ENCODE data around the gene LBHD1.

Gene LBHD1

GRCh38 chr11:62613291-62613778 is 58.7 kb downstream of the LBHD1 start:
- peaks cover under 1 to 54% (median 32%) of the 10 kb centered on the region in 4 experiments for H3K36me3 ChIP-seq (ENCODE audit: control insufficient read depth in 4 of 4, insufficient read depth in 4 of 4, low read length in 3 of 4)
- POLR2A ChIA-PET, result interaction anchor here (3.4 kb wide), 1 partner anchor 11 kb away, joined by 10 read pairs; the partner anchor contains the start of gene MTA2
- WGBS (ENCODE audit: insufficient coverage), result 84% methylated on average over 10 of the region's 15 CpGs

More at GRCh38 chr11:62613291-62613778, 58.7 kb downstream of the LBHD1 start:
- peaks cover 0 to 40% (median 28%) of the 10 kb centered on the region in 4 experiments for H3K4me1 ChIP-seq (ENCODE audit: control extremely low read depth in 1 of 4, control insufficient read depth in 4 of 4, insufficient read depth in 4 of 4, low read length in 3 of 4)
- peak overlapping the region in 2 of 7 experiments; percentile 7 to 75 for H3K4me3 ChIP-seq (ENCODE audit: control insufficient read depth in 1 of 7, extremely low read depth in 1 of 7, insufficient read depth in 4 of 7, low read depth in 2 of 7, low read length in 6 of 7)
- no peak overlapping the region for H3K27ac ChIP-seq (ENCODE audit: insufficient read depth in 1 of 2, low read depth in 1 of 2, low read length in 2 of 2, poor library complexity in 1 of 2, severe bottlenecking in 2 of 2)
- no peaks in the 10 kb centered on the region for H3K27me3 ChIP-seq (replicated peaks in 2 of 5; ENCODE audit: control insufficient read depth in 4 of 5, insufficient read depth in 5 of 5, low read length in 4 of 5)
- DNase-seq, result no peak
- CTCF ChIA-PET, result interaction anchor here (0.5 to 3.9 kb wide), 8 partner anchors 11 to 62 kb away, joined by 3 to 15 read pairs (median 3); no protein-coding TSS in a partner anchor
- H3K9me3 ChIP-seq (ENCODE audit: control extremely low read depth in 1 of 5, control insufficient read depth in 4 of 5, insufficient read depth in 2 of 5, low read depth in 1 of 5, low read length in 4 of 5), result no peaks in the 10 kb centered on the region
